Calu3 (cell line): ENCODE measurements around the gene LMOD2. TPM values are rescaled to one million over a fixed set of nuclear protein-coding genes. Genes with fewer than 3 reads are reported as not detected.

ENCODE experiments used
- BruUV-seq: library from RNA; stranded (reverse); fragments of 400-500 nt; replicated peaks from 2 replicates; lab custom pipeline; 2021; lab: Mats Ljungman, UMichigan
- CTCF ChIA-PET: fragments of 300-600 bp; sonication (Branson Sonifier 250); formaldehyde crosslinking; loops from one replicate; lab custom pipeline; 2022; ENCODE audit warnings: antibody characterized with exemption; lab: Charles Lee
- DNase-seq: peaks from one replicate; pipeline ENCODE4 v3.0.0; 2022
- H3K27ac Mint-ChIP-seq: one replicate; pipeline ENCODE4 v1.8.0; 2022; ENCODE audit warnings: mixed read lengths; ENCODE audit not compliant: unreplicated experiment
- H3K27me3 Mint-ChIP-seq: one replicate; pipeline ENCODE4 v1.8.0; 2022; ENCODE audit warnings: mixed read lengths; ENCODE audit not compliant: unreplicated experiment
- H3K36me3 Mint-ChIP-seq: one replicate; pipeline ENCODE4 v1.8.0; 2022; ENCODE audit warnings: mild to moderate bottlenecking, moderate library complexity, mixed read lengths; ENCODE audit not compliant: insufficient read depth, unreplicated experiment
- H3K4me1 Mint-ChIP-seq: one replicate; pipeline ENCODE4 v1.8.0; 2022; ENCODE audit warnings: mild to moderate bottlenecking, low read depth, mixed read lengths; ENCODE audit not compliant: unreplicated experiment
- H3K4me3 Mint-ChIP-seq: one replicate; pipeline ENCODE4 v1.8.0; 2022; ENCODE audit warnings: mild to moderate bottlenecking, low read depth, moderate library complexity, mixed read lengths; ENCODE audit not compliant: unreplicated experiment
- H3K9me3 Mint-ChIP-seq: one replicate; pipeline ENCODE4 v1.8.0; 2022; ENCODE audit warnings: low read depth, mixed read lengths; ENCODE audit not compliant: unreplicated experiment
- CTCF ChIP-seq: fragments of 200-600 bp; IDR thresholded peaks from one replicate; pipeline ENCODE4 v1.8.0; 2022; ENCODE audit warnings: antibody characterized with exemption; ENCODE audit not compliant: unreplicated experiment
- intact Hi-C: fragments of 100-400 bp; cut with micrococcal nuclease; formaldehyde crosslinking; loops from one replicate; pipeline ENCODE4 v1.10.0; 2022; ENCODE audit not compliant: unreplicated experiment
- total RNA-seq: library from RNA; stranded (reverse); gene quantifications from 2 replicates; pipeline ENCODE4 v1.2.3, GENCODE V29; 2022

LMOD2 gene
- total RNA-seq, 1 experiment from 2014 or later: not detected

DNA sequence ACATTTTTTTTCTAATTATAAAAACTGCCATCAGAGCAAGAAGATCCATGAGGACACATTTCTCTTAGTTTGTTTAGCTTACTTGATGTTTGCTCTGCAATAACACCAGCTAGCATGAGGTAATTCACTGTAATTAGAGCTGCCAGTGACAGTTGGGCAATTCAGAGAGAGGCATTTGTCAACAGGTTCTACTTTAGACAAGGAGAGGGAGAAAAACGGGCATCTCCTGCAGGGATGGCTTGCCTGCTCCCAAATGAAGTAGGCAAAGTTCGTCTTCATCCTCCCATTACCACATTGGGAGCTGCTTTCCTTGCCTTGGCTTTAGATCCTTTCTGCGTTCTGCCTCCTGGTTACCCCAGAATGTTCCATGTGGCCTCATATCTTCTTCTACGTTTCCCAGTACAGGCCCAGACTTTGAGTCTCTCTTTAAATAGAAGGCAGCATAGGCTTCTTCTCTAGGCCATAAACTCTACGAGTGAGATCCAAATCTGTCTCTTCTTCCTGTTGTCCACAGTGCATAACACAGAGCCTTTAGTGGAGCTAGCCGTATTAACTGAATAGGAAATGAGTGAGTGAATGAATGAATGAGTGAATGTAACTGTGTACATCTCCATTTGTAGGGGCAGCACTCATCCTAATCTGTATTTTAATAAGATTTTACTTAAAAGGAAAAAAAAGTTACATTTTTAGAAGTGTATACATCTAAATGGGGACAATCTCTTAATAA is 32.8 kb upstream of the LMOD2 start:
- Mint-ChIP-seq H3K4me1 (no peaks in the 10 kb centered on the region), H3K36me3 (no peaks in the 10 kb centered on the region), H3K9me3 (no peaks in the 10 kb centered on the region), H3K27me3 (no peaks in the 10 kb centered on the region), H3K4me3 (no peak overlapping the region), H3K27ac (no peak overlapping the region)
- intact Hi-C loops: no loop called here
- CTCF ChIA-PET: interaction anchor here (0.6 kb wide), 1 partner anchor 86 kb away, joined by 3 read pairs; no protein-coding TSS in a partner anchor
- no peak for TF ChIP-seq CTCF
- BruUV-seq: no TSS peak
- no peak for DNase-seq

GRCh38 chr7:123624527-123625183 is 31.0 kb upstream of the LMOD2 start:
- intact Hi-C loops: no loop called here
- H3K27ac Mint-ChIP-seq: no peak overlapping the region
- TF ChIP-seq CTCF: peak; percentile 38
- H3K36me3 Mint-ChIP-seq: no peaks in the 10 kb centered on the region
- BruUV-seq: no TSS peak
- CTCF ChIA-PET: interaction anchor here (1.0 kb wide), 1 partner anchor 43 kb away, joined by 3 read pairs; no protein-coding TSS in a partner anchor
- peak; percentile 56 for DNase-seq
- no peaks in the 10 kb centered on the region for H3K27me3 Mint-ChIP-seq
- H3K9me3 Mint-ChIP-seq: no peaks in the 10 kb centered on the region
- H3K4me3 Mint-ChIP-seq: no peak overlapping the region
- H3K4me1 Mint-ChIP-seq: no peaks in the 10 kb centered on the region

GRCh38 chr7:123625254-123625653 is 30.4 kb upstream of the LMOD2 start:
- Mint-ChIP-seq H3K27ac (no peak overlapping the region), H3K27me3 (no peaks in the 10 kb centered on the region), H3K9me3 (no peaks in the 10 kb centered on the region), H3K4me3 (no peak overlapping the region), H3K36me3 (no peaks in the 10 kb centered on the region), H3K4me1 (no peaks in the 10 kb centered on the region)
- no TSS peak for BruUV-seq
- intact Hi-C loops: no loop called here
- no peak for DNase-seq
- CTCF ChIA-PET: no interaction called here
- no peak for TF ChIP-seq CTCF

GRCh38 chr7:123627851-123628250 is 27.8 kb upstream of the LMOD2 start:
- CTCF ChIA-PET: no interaction called here
- H3K4me1 Mint-ChIP-seq: no peaks in the 10 kb centered on the region

More at GRCh38 chr7:123627851-123628250, 27.8 kb upstream of the LMOD2 start:
- Mint-ChIP-seq H3K9me3 (no peaks in the 10 kb centered on the region), H3K27ac (no peak overlapping the region), H3K36me3 (no peaks in the 10 kb centered on the region), H3K27me3 (no peaks in the 10 kb centered on the region), H3K4me3 (no peak overlapping the region)
- DNase-seq: no peak
- no TSS peak for BruUV-seq
- intact Hi-C loops: no loop called here
- no peak for TF ChIP-seq CTCF
